H7 (cell line): ENCODE results near the gene PSMB7. TPM values are rescaled to one million over a fixed set of nuclear protein-coding genes. Genes with fewer than 3 reads are reported as not detected.

ENCODE experiments used
- DNase-seq: peaks from one replicate; pipeline ENCODE4 v3.0.0; 2012
- H3K27me3 ChIP-seq: 2 replicates; pipeline ENCODE4 v1.6.0; 2011; ENCODE audit warnings: mild to moderate bottlenecking, low read length; ENCODE audit not compliant: control insufficient read depth, insufficient read depth
- H3K36me3 ChIP-seq: replicated peaks from 2 replicates; pipeline ENCODE4 v1.5.1; 2011; ENCODE audit warnings: low read length; ENCODE audit not compliant: control insufficient read depth, insufficient read depth
- H3K4me3 ChIP-seq: 2 replicates; pipeline ENCODE4 v1.5.1; 2011; ENCODE audit warnings: low read depth, mild to moderate bottlenecking, control low read depth, low read length, moderate library complexity; ENCODE audit not compliant: insufficient read depth
- total RNA-seq: library from RNA; depleted of rRNA; stranded (reverse); fragments of >200 nt; shearing (Covaris generic); gene quantifications from 2 replicates; pipeline ENCODE4 v1.2.3, GENCODE V29; 2014

The PSMB7 gene
- total RNA-seq, 1 experiment from 2014 or later = 231 TPM

- no peak overlapping the region for H3K4me3 ChIP-seq
- no peaks in the 10 kb centered on the region; the same call in none of the 2 replicates for H3K36me3 ChIP-seq
- DNase-seq = no peak
- no peaks in the 10 kb centered on the region for H3K27me3 ChIP-seq
Measured at GRCh38 chr9:124321416-124321815, 93.8 kb downstream of the PSMB7 start.

GRCh38 chr9:124320062-124320973, 94.9 kb downstream of the PSMB7 start:
- H3K27me3 ChIP-seq = no peaks in the 10 kb centered on the region
- H3K36me3 ChIP-seq = no peaks in the 10 kb centered on the region; the same call in none of the 2 replicates
- no peak overlapping the region for H3K4me3 ChIP-seq
- peak; percentile 96 for DNase-seq

- Histone ChIP-seq H3K27me3 (no peaks in the 10 kb centered on the region), H3K4me3 (no peak overlapping the region), H3K36me3 (no peaks in the 10 kb centered on the region; the same call in 1 of the 2 replicates)
- DNase-seq = no peak
Measured at GRCh38 chr9:124315882-124316281, 99.4 kb downstream of the PSMB7 start.

DNA sequence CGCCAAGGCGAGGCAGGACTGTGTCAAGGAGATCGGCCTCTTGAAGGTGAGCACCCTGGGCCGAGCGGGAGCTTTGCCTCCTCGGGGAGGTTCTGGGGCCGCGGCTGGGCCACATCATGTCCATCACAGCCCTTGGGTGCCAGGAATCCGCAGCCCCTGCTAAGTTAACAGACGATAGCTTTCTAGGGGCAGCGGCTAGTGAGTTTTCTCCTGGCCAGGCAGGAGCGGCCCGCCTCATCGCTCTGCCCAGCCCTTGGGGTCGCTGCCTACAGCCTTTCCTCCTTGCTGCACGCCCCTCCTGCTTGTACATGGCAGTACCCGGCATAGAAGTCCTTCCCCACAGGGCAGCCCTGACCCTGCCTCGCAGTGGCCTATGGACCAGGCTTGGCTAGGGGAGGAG, 101.3 kb downstream of the PSMB7 start:
- Histone ChIP-seq H3K36me3 (no peaks in the 10 kb centered on the region; the same call in 1 of the 2 replicates), H3K4me3 (no peak overlapping the region), H3K27me3 (no peaks in the 10 kb centered on the region)
- no peak for DNase-seq

- Histone ChIP-seq H3K4me3 (no peak overlapping the region), H3K36me3 (no peaks in the 10 kb centered on the region; the same call in 1 of the 2 replicates), H3K27me3 (no peaks in the 10 kb centered on the region)
- peak; percentile 87 for DNase-seq
Measured at GRCh38 chr9:124312290-124313265, 102.7 kb downstream of the PSMB7 start.

- DNase-seq = peak; percentile 77
- H3K27me3 ChIP-seq = no peaks in the 10 kb centered on the region
- H3K4me3 ChIP-seq = no peak overlapping the region
- no peaks in the 10 kb centered on the region; the same call in 1 of the 2 replicates for H3K36me3 ChIP-seq
Measured at GRCh38 chr9:124311283-124311682, 104.0 kb downstream of the PSMB7 start.

DNA sequence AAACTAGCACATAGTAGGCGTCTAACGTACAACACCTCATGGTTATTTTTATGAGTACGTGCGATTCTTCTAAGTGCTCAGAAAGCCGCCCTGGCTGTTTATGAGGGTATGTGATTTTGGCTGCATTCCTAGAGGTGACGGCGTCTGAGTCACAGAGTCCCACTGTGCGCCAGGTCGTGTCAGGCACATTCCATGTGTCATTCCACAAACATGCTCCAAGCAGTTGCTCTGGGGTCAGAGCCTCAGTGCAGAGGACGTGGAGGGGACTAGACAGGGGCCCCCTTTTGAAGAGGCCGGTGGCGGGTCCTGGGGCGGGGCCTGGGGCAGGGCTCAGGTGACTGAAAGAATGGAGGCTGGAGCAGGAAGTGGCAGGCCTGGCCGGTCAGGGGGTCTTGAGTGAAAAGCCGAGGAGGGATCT, 105.6 kb downstream of the PSMB7 start:
- no peaks in the 10 kb centered on the region for H3K36me3 ChIP-seq
- no peaks in the 10 kb centered on the region for H3K27me3 ChIP-seq
- no peak overlapping the region for H3K4me3 ChIP-seq
- DNase-seq = peak; percentile 70

GRCh38 chr9:124308606-124309491, 106.4 kb downstream of the PSMB7 start:
- DNase-seq = no peak
- H3K4me3 ChIP-seq = no peak overlapping the region
- H3K36me3 ChIP-seq = no peaks in the 10 kb centered on the region
- H3K27me3 ChIP-seq = no peaks in the 10 kb centered on the region

- H3K4me3 ChIP-seq = no peak overlapping the region
- no peak for DNase-seq
- H3K27me3 ChIP-seq = no peaks in the 10 kb centered on the region
- no peaks in the 10 kb centered on the region for H3K36me3 ChIP-seq
Measured at GRCh38 chr9:124307379-124308030, 107.7 kb downstream of the PSMB7 start.

DNA sequence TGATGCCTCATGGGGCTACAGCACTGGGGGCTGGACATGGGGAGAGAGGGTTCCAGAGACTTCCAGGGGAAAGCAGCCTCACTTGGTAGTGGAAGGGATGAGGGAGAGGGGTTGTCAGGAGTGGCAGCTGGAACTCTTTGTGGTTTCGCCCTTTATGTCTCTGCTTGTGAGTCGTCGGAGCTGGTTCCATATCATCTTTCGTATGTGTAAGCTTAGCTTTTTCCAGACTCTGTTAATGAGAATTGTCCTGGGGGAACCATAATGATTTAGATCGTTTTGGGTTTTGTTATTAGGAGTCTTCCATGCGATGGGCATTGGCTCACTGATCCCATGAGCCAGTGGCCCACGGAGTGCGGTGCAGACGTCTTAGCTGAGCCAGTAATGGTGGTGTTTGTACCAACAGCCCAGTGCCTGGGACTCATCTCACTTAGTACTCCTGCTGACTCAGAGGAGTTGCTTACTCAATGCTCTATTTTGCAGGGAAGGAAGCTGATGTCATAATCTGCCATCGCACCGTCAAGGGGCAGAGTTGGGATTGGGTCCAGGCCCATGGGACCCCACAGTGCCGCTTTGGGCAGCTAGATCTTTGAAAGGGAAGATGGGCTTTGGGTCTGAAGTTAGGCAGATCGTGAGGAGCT, 109.0 kb downstream of the PSMB7 start:
- Histone ChIP-seq H3K36me3 (peaks cover 1% of the 10 kb centered on the region; the same call in 1 of the 2 replicates), H3K27me3 (no peaks in the 10 kb centered on the region), H3K4me3 (no peak overlapping the region)
- no peak for DNase-seq

DNA sequence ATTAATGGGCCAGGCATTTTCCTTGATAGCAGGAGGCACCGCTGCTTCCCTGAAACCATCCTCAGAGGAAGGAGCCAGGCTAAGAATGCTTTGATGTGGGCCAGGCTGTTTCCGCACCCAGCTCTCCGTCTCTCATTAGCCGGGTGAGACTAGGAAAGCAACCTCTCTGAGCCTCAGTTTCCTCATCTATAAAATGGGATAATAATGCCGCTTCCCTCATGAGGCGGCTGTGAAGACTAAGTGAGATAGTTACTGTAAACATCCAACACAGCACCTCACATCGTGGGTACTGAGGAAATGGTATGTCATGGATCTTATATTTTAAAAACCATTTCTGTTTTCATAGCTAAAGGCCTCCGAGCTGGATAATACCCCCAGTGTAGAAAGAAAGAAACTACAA, 111.0 kb downstream of the PSMB7 start:
- Histone ChIP-seq H3K27me3 (no peaks in the 10 kb centered on the region), H3K4me3 (no peak overlapping the region), H3K36me3 (peaks cover 1% of the 10 kb centered on the region; the same call in 1 of the 2 replicates)
- no peak for DNase-seq

- no peak for DNase-seq
- H3K36me3 ChIP-seq = peaks cover 1% of the 10 kb centered on the region; the same call in 1 of the 2 replicates
- no peaks in the 10 kb centered on the region for H3K27me3 ChIP-seq
- H3K4me3 ChIP-seq = no peak overlapping the region
Measured at GRCh38 chr9:124303762-124304161, 111.5 kb downstream of the PSMB7 start.
